ENCODE data around the gene GRIK1. TPM values are rescaled to one million over a fixed set of nuclear protein-coding genes. Genes with fewer than 3 reads are reported as not detected.

Gene GRIK1
- polyA plus RNA-seq, 1 donor from 2014 or later, result 8.7 TPM

DNA sequence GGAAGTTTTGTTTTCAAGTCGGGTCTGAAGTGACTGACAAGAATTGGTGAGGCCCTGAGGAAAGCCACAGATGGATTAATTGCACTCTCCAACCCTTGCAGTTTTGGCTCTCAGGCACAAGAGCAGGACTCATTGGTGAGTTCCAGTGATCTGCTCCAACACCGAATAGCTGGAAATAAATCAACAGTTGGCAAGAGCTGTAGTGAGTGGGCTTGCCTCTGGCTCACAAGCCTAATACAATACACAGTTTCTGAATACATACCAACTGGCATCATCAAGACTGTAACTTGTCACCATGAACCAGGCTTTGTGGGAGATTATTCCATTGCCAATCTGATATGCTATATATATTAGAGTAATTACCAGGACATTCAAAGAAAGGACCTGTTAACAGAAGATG, 131.6 kb downstream of the GRIK1 start:
- Histone ChIP-seq H3K27ac (ENCODE audit: low read length) (no peak overlapping the region), H3K9ac (ENCODE audit: low read length) (no peak overlapping the region), H4K20me1 (ENCODE audit: insufficient read depth) (no peaks in the 10 kb centered on the region), H2AFZ (ENCODE audit: low read depth, low read length) (no peak overlapping the region), H3K4me2 (ENCODE audit: low read length) (no peak overlapping the region), H3K79me2 (replicated peaks; ENCODE audit: insufficient read depth, low read length) (no peaks in the 10 kb centered on the region), H3K9me3 (ENCODE audit: low read length) (no peaks in the 10 kb centered on the region), H3F3A (ENCODE audit: insufficient read depth, low read length, poor library complexity, severe bottlenecking) (no peaks in the 10 kb centered on the region), H3K36me3 (ENCODE audit: insufficient read depth, low read length) (no peaks in the 10 kb centered on the region), H3K4me3 (ENCODE audit: low read length) (no peak overlapping the region), H3K27me3 (ENCODE audit: insufficient read depth, low read depth, low read length) (no peaks in the 10 kb centered on the region), H3K9me2 (ENCODE audit: insufficient read depth, low read length) (no peaks in the 10 kb centered on the region)
- TF ChIP-seq EZH2 (IDR thresholded peaks at IDR 0.05; ENCODE audit: borderline replicate concordance, insufficient read depth, low read length, poor library complexity, severe bottlenecking), result no peak
- no peak for TF ChIP-seq POLR2AphosphoS5 (IDR thresholded peaks at IDR 0.05)
- TF ChIP-seq SMC3 (conservative IDR thresholded peaks at IDR 0.05; ENCODE audit: poor library complexity), result no peak
- TF ChIP-seq, protein P1, sequence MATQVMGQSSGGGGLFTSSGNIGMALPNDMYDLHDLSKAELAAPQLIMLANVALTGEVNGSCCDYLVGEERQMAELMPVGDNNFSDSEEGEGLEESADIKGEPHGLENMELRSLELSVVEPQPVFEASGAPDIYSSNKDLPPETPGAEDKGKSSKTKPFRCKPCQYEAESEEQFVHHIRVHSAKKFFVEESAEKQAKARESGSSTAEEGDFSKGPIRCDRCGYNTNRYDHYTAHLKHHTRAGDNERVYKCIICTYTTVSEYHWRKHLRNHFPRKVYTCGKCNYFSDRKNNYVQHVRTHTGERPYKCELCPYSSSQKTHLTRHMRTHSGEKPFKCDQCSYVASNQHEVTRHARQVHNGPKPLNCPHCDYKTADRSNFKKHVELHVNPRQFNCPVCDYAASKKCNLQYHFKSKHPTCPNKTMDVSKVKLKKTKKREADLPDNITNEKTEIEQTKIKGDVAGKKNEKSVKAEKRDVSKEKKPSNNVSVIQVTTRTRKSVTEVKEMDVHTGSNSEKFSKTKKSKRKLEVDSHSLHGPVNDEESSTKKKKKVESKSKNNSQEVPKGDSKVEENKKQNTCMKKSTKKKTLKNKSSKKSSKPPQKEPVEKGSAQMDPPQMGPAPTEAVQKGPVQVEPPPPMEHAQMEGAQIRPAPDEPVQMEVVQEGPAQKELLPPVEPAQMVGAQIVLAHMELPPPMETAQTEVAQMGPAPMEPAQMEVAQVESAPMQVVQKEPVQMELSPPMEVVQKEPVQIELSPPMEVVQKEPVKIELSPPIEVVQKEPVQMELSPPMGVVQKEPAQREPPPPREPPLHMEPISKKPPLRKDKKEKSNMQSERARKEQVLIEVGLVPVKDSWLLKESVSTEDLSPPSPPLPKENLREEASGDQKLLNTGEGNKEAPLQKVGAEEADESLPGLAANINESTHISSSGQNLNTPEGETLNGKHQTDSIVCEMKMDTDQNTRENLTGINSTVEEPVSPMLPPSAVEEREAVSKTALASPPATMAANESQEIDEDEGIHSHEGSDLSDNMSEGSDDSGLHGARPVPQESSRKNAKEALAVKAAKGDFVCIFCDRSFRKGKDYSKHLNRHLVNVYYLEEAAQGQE (IDR thresholded peaks at IDR 0.05; ENCODE audit: borderline replicate concordance), result no peak
- TF ChIP-seq EP300 (conservative IDR thresholded peaks at IDR 0.05; ENCODE audit: poor library complexity, severe bottlenecking), result no peak
- TF ChIP-seq MXI1 (conservative IDR thresholded peaks at IDR 0.05; ENCODE audit: poor library complexity, severe bottlenecking), result no peak
- TF ChIP-seq TAF1 (IDR thresholded peaks at IDR 0.05; ENCODE audit: low read depth), result no peak
- no peak for TF ChIP-seq RAD21 (conservative IDR thresholded peaks at IDR 0.05)
- TF ChIP-seq, protein P2, sequence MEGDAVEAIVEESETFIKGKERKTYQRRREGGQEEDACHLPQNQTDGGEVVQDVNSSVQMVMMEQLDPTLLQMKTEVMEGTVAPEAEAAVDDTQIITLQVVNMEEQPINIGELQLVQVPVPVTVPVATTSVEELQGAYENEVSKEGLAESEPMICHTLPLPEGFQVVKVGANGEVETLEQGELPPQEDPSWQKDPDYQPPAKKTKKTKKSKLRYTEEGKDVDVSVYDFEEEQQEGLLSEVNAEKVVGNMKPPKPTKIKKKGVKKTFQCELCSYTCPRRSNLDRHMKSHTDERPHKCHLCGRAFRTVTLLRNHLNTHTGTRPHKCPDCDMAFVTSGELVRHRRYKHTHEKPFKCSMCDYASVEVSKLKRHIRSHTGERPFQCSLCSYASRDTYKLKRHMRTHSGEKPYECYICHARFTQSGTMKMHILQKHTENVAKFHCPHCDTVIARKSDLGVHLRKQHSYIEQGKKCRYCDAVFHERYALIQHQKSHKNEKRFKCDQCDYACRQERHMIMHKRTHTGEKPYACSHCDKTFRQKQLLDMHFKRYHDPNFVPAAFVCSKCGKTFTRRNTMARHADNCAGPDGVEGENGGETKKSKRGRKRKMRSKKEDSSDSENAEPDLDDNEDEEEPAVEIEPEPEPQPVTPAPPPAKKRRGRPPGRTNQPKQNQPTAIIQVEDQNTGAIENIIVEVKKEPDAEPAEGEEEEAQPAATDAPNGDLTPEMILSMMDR (IDR thresholded peaks at IDR 0.05; ENCODE audit: poor library complexity, severe bottlenecking), result no peak

- Histone ChIP-seq H3K9ac (ENCODE audit: low read length) (no peak overlapping the region), H2AFZ (ENCODE audit: low read depth, low read length) (no peak overlapping the region), H3K36me3 (ENCODE audit: insufficient read depth, low read length) (no peaks in the 10 kb centered on the region), H3K4me2 (ENCODE audit: low read length) (no peak overlapping the region), H3K9me2 (ENCODE audit: insufficient read depth, low read length) (no peaks in the 10 kb centered on the region), H4K20me1 (ENCODE audit: insufficient read depth) (no peaks in the 10 kb centered on the region), H3K27me3 (ENCODE audit: insufficient read depth, low read depth, low read length) (no peaks in the 10 kb centered on the region), H3K27ac (ENCODE audit: low read length) (no peak overlapping the region), H3K9me3 (ENCODE audit: low read length) (no peaks in the 10 kb centered on the region), H3K79me2 (replicated peaks; ENCODE audit: insufficient read depth, low read length) (no peaks in the 10 kb centered on the region), H3F3A (ENCODE audit: insufficient read depth, low read length, poor library complexity, severe bottlenecking) (no peaks in the 10 kb centered on the region), H3K4me3 (ENCODE audit: low read length) (no peak overlapping the region)
- no peak for TF ChIP-seq EP300 (conservative IDR thresholded peaks at IDR 0.05; ENCODE audit: poor library complexity, severe bottlenecking)
- TF ChIP-seq SMC3 (conservative IDR thresholded peaks at IDR 0.05; ENCODE audit: poor library complexity), result no peak
- TF ChIP-seq POLR2AphosphoS5 (IDR thresholded peaks at IDR 0.05), result no peak
- TF ChIP-seq TAF1 (IDR thresholded peaks at IDR 0.05; ENCODE audit: low read depth), result no peak
- TF ChIP-seq EZH2 (IDR thresholded peaks at IDR 0.05; ENCODE audit: borderline replicate concordance, insufficient read depth, low read length, poor library complexity, severe bottlenecking), result no peak
- no peak for TF ChIP-seq RAD21 (conservative IDR thresholded peaks at IDR 0.05)
- TF ChIP-seq, protein P2 (IDR thresholded peaks at IDR 0.05; ENCODE audit: poor library complexity, severe bottlenecking), result no peak
- TF ChIP-seq MXI1 (conservative IDR thresholded peaks at IDR 0.05; ENCODE audit: poor library complexity, severe bottlenecking), result no peak
- TF ChIP-seq, protein P1 (IDR thresholded peaks at IDR 0.05; ENCODE audit: borderline replicate concordance), result no peak
Measured at GRCh38 chr21:29805105-29805504, 134.7 kb downstream of the GRIK1 start.
